ENCODE results near the gene JPH4. TPM values are rescaled to one million over a fixed set of nuclear protein-coding genes. Genes with fewer than 3 reads are reported as not detected.
"Not testable (repeated sequence)": the region's sequence is repeated elsewhere in the genome, so short reads cannot be mapped to it uniquely, and the experiment has no call there.

Gene JPH4
- total and polyA plus RNA-seq, 7 experiments from 2014 or later = 0.13 to 1.2 (median 0.16) TPM; not detected in 4

GRCh38 chr14:23538050-23538718 lies 40.4 kb downstream of the JPH4 start:
- H3K36me3 ChIP-seq (ENCODE audit: control insufficient read depth in 2 of 3, insufficient read depth in 3 of 3, low read length in 3 of 3) = no peaks in the 10 kb centered on the region
- no peak overlapping the region for H3K4me3 ChIP-seq (ENCODE audit: low read length)
- peak overlapping the region in 1 of 9 donors; percentile 1 for H3K27ac Mint-ChIP-seq
- peaks cover 0 to 6% (median 0%) of the 10 kb centered on the region in 7 donors for H3K4me1 Mint-ChIP-seq
- no peaks in the 10 kb centered on the region for H3K9me3 Mint-ChIP-seq
- H3K4me3 Mint-ChIP-seq = no peak overlapping the region
- no peaks in the 10 kb centered on the region for H3K27me3 Mint-ChIP-seq
- H3K9me3 ChIP-seq (ENCODE audit: control insufficient read depth in 2 of 3, low read length in 3 of 3) = no peaks in the 10 kb centered on the region
- H3K27me3 ChIP-seq (ENCODE audit: control insufficient read depth in 2 of 2, insufficient read depth in 2 of 2, low read length in 2 of 2) = no peaks in the 10 kb centered on the region
- ATAC-seq = no peak
- DNase-seq = no peak
- intact Hi-C loops (cut with micrococcal nuclease) = no loop called here
- H3K36me3 Mint-ChIP-seq = no peaks in the 10 kb centered on the region
- POLR2A ChIA-PET = no interaction called here
- H3K4me1 ChIP-seq (ENCODE audit: control insufficient read depth in 2 of 2, insufficient read depth in 2 of 2, low read length in 2 of 2) = no peaks in the 10 kb centered on the region
- CTCF ChIA-PET = interaction anchor here (2.1 to 6.3 kb wide), 3 partner anchors 22 to 61 kb away, joined by 5 to 43 read pairs (median 25); no protein-coding TSS in a partner anchor
- no peak overlapping the region for H3K27ac ChIP-seq (ENCODE audit: low read depth, low read length)

GRCh38 chr14:23537351-23538049 lies 41.1 kb downstream of the JPH4 start:
- POLR2A ChIA-PET = no interaction called here
- no peaks in the 10 kb centered on the region for H3K4me1 ChIP-seq (ENCODE audit: control insufficient read depth in 2 of 2, insufficient read depth in 2 of 2, low read length in 2 of 2)
- H3K36me3 ChIP-seq (ENCODE audit: control insufficient read depth in 2 of 3, insufficient read depth in 3 of 3, low read length in 3 of 3) = no peaks in the 10 kb centered on the region
- Mint-ChIP-seq H3K9me3 (no peaks in the 10 kb centered on the region), H3K27ac (peak overlapping the region in 1 of 9 donors; percentile 38), H3K36me3 (no peaks in the 10 kb centered on the region), H3K4me1 (peaks cover 0 to 6% (median 0%) of the 10 kb centered on the region in 7 donors), H3K27me3 (no peaks in the 10 kb centered on the region), H3K4me3 (no peak overlapping the region)
- H3K4me3 ChIP-seq (ENCODE audit: low read length) = no peak overlapping the region
- no peaks in the 10 kb centered on the region for H3K9me3 ChIP-seq (ENCODE audit: control insufficient read depth in 2 of 3, low read length in 3 of 3)
- no peak for ATAC-seq
- no peaks in the 10 kb centered on the region for H3K27me3 ChIP-seq (ENCODE audit: control insufficient read depth in 2 of 2, insufficient read depth in 2 of 2, low read length in 2 of 2)
- no peak for DNase-seq
- no peak overlapping the region for H3K27ac ChIP-seq (ENCODE audit: low read depth, low read length)
- CTCF ChIA-PET = interaction anchor here (2.1 to 6.3 kb wide), 3 partner anchors 22 to 60 kb away, joined by 5 to 43 read pairs (median 25); no protein-coding TSS in a partner anchor
- intact Hi-C loops (cut with micrococcal nuclease) = no loop called here

- CTCF ChIA-PET = interaction anchor here (0.6 to 3.9 kb wide), 5 partner anchors 23 to 545 kb away, joined by 3 to 25 read pairs (median 4); no protein-coding TSS in a partner anchor
- POLR2A ChIA-PET; intact Hi-C loops (cut with micrococcal nuclease); H3K27ac Mint-ChIP-seq; H3K9me3 ChIP-seq (ENCODE audit: control insufficient read depth in 2 of 3, low read length in 3 of 3); H3K4me3 ChIP-seq (ENCODE audit: low read length); DNase-seq; H3K4me3 Mint-ChIP-seq; ATAC-seq; H3K27ac ChIP-seq (ENCODE audit: low read depth, low read length); H3K27me3 ChIP-seq (ENCODE audit: control insufficient read depth in 2 of 2, insufficient read depth in 2 of 2, low read length in 2 of 2); H3K36me3 ChIP-seq (ENCODE audit: control insufficient read depth in 2 of 3, insufficient read depth in 3 of 3, low read length in 3 of 3); H3K4me1 Mint-ChIP-seq; H3K4me1 ChIP-seq (ENCODE audit: control insufficient read depth in 2 of 2, insufficient read depth in 2 of 2, low read length in 2 of 2); H3K36me3 Mint-ChIP-seq; H3K9me3 Mint-ChIP-seq; H3K27me3 Mint-ChIP-seq: not testable (repeated sequence)
Measured at GRCh38 chr14:23536906-23537305, 41.7 kb downstream of the JPH4 start.

GRCh38 chr14:23536494-23536893 lies 42.1 kb downstream of the JPH4 start:
- ChIA-PET POLR2A (no interaction called here), CTCF (interaction anchor here (0.6 to 2.1 kb wide), 4 partner anchors 25 to 544 kb away, joined by 3 to 5 read pairs (median 4); no protein-coding TSS in a partner anchor)
- peaks cover 0 to 6% (median 0%) of the 10 kb centered on the region in 7 donors for H3K4me1 Mint-ChIP-seq
- H3K36me3 ChIP-seq (ENCODE audit: control insufficient read depth in 2 of 3, insufficient read depth in 3 of 3, low read length in 3 of 3) = no peaks in the 10 kb centered on the region
- intact Hi-C loops (cut with micrococcal nuclease) = no loop called here
- no peak overlapping the region for H3K4me3 Mint-ChIP-seq
- H3K27ac ChIP-seq (ENCODE audit: low read depth, low read length) = no peak overlapping the region
- no peaks in the 10 kb centered on the region for H3K27me3 Mint-ChIP-seq
- no peaks in the 10 kb centered on the region for H3K27me3 ChIP-seq (ENCODE audit: control insufficient read depth in 2 of 2, insufficient read depth in 2 of 2, low read length in 2 of 2)
- no peaks in the 10 kb centered on the region for H3K9me3 ChIP-seq (ENCODE audit: control insufficient read depth in 2 of 3, low read length in 3 of 3)
- ATAC-seq (no peak), DNase-seq (no peak)
- no peaks in the 10 kb centered on the region for H3K4me1 ChIP-seq (ENCODE audit: control insufficient read depth in 2 of 2, insufficient read depth in 2 of 2, low read length in 2 of 2)
- H3K4me3 ChIP-seq (ENCODE audit: low read length) = no peak overlapping the region
- no peaks in the 10 kb centered on the region for H3K9me3 Mint-ChIP-seq
- no peak overlapping the region for H3K27ac Mint-ChIP-seq
- no peaks in the 10 kb centered on the region for H3K36me3 Mint-ChIP-seq

GRCh38 chr14:23535943-23536342 lies 42.6 kb downstream of the JPH4 start:
- Histone ChIP-seq H3K9me3 (ENCODE audit: control insufficient read depth in 2 of 3, low read length in 3 of 3) (no peaks in the 10 kb centered on the region), H3K36me3 (ENCODE audit: control insufficient read depth in 2 of 3, insufficient read depth in 3 of 3, low read length in 3 of 3) (no peaks in the 10 kb centered on the region), H3K4me3 (ENCODE audit: low read length) (no peak overlapping the region), H3K27ac (ENCODE audit: low read depth, low read length) (no peak overlapping the region), H3K4me1 (ENCODE audit: control insufficient read depth in 2 of 2, insufficient read depth in 2 of 2, low read length in 2 of 2) (no peaks in the 10 kb centered on the region), H3K27me3 (ENCODE audit: control insufficient read depth in 2 of 2, insufficient read depth in 2 of 2, low read length in 2 of 2) (no peaks in the 10 kb centered on the region)
- ATAC-seq (no peak), DNase-seq (no peak)
- no peaks in the 10 kb centered on the region for H3K36me3 Mint-ChIP-seq
- H3K9me3 Mint-ChIP-seq = no peaks in the 10 kb centered on the region
- H3K27ac Mint-ChIP-seq = peak overlapping the region in 1 of 9 donors; percentile 24
- H3K27me3 Mint-ChIP-seq = no peaks in the 10 kb centered on the region
- no peak overlapping the region for H3K4me3 Mint-ChIP-seq
- intact Hi-C loops (cut with micrococcal nuclease) = no loop called here
- peaks cover 3 to 8% (median 3%) of the 10 kb centered on the region in 7 donors for H3K4me1 Mint-ChIP-seq
- ChIA-PET POLR2A (no interaction called here), CTCF (interaction anchor here (0.9 kb wide), 1 partner anchor 57 kb away, joined by 4 read pairs; no protein-coding TSS in a partner anchor)

- ChIA-PET CTCF (no interaction called here), POLR2A (no interaction called here)
- intact Hi-C loops (cut with micrococcal nuclease) = no loop called here
- ATAC-seq (no peak), DNase-seq (no peak)
- H3K36me3 Mint-ChIP-seq = no peaks in the 10 kb centered on the region
- Histone ChIP-seq H3K36me3 (ENCODE audit: control insufficient read depth in 2 of 3, insufficient read depth in 3 of 3, low read length in 3 of 3) (no peaks in the 10 kb centered on the region), H3K9me3 (ENCODE audit: control insufficient read depth in 2 of 3, low read length in 3 of 3) (no peaks in the 10 kb centered on the region), H3K4me3 (ENCODE audit: low read length) (no peak overlapping the region), H3K4me1 (ENCODE audit: control insufficient read depth in 2 of 2, insufficient read depth in 2 of 2, low read length in 2 of 2) (no peaks in the 10 kb centered on the region), H3K27me3 (ENCODE audit: control insufficient read depth in 2 of 2, insufficient read depth in 2 of 2, low read length in 2 of 2) (no peaks in the 10 kb centered on the region), H3K27ac (ENCODE audit: low read depth, low read length) (no peak overlapping the region)
- H3K27me3 Mint-ChIP-seq = no peaks in the 10 kb centered on the region
- peaks cover 4 to 16% (median 12%) of the 10 kb centered on the region in 7 donors for H3K4me1 Mint-ChIP-seq
- H3K27ac Mint-ChIP-seq = no peak overlapping the region
- H3K4me3 Mint-ChIP-seq = no peak overlapping the region
- H3K9me3 Mint-ChIP-seq = no peaks in the 10 kb centered on the region
Measured at GRCh38 chr14:23533652-23534435, 44.7 kb downstream of the JPH4 start.
